H1 (cell line): Measurements from ENCODE around the gene JPH3. TPM values are rescaled to one million over a fixed set of nuclear protein-coding genes. Genes with fewer than 3 reads are reported as not detected.

Experiments used
- CTCF ChIA-PET: fragments of 300-600 bp; sonication (Branson Sonifier 250); formaldehyde crosslinking; loops from one replicate; lab custom pipeline; 2021; ENCODE audit not compliant: partially characterized antibody; lab: Charles Lee
- POLR2A ChIA-PET: fragments of 300-600 bp; sonication (Branson Sonifier 250); formaldehyde crosslinking; loops from one replicate; lab custom pipeline; 2021; ENCODE audit warnings: inconsistent platforms; ENCODE audit not compliant: partially characterized antibody; lab: Charles Lee
- DNase-seq, 2 experiments: peaks; one replicate each; pipeline versions ENCODE4 v3.0.0 to v3.0.0-alpha.2; 2010 to 2022; ENCODE audit warnings: low spot score in 2 of 2, low read depth in 1 of 2, mixed read lengths in 1 of 2
- FAIRE-seq: peaks from 2 replicates; lab custom pipeline; 2011; peaks lifted over from hg19 to GRCh38; lab: Jason Lieb, UNC
- H2AFZ ChIP-seq: 2 replicates; pipeline ENCODE4 v1.8.1; 2012; ENCODE audit warnings: low read length, inconsistent platforms
- H2AK5ac ChIP-seq: 2 replicates; pipeline ENCODE4 v1.6.1; 2013; ENCODE audit warnings: low read depth, low read length
- H2BK120ac ChIP-seq: replicated peaks from 2 replicates; pipeline ENCODE3; 2013; ENCODE audit warnings: low read depth, low read length, inconsistent platforms
- H2BK12ac ChIP-seq: 2 replicates; pipeline ENCODE4 v1.6.1; 2013; ENCODE audit warnings: low read depth, low read length
- H2BK15ac ChIP-seq: 2 replicates; pipeline ENCODE4 v1.6.1; 2013; ENCODE audit warnings: low read length
- H2BK20ac ChIP-seq: 2 replicates; pipeline ENCODE4 v1.6.1; 2013; ENCODE audit warnings: low read length
- H2BK5ac ChIP-seq: 2 replicates; pipeline ENCODE4 v1.6.1; 2013; ENCODE audit warnings: low read depth, low read length
- H3K14ac ChIP-seq: 2 replicates; pipeline ENCODE4 v1.6.1; 2013; ENCODE audit warnings: inconsistent platforms; ENCODE audit not compliant: insufficient read length
- H3K18ac ChIP-seq: 2 replicates; pipeline ENCODE4 v1.6.1; 2013; ENCODE audit warnings: low read length; ENCODE audit errors: extremely low read depth
- H3K23ac ChIP-seq: 2 replicates; pipeline ENCODE4 v1.6.1; 2013; ENCODE audit warnings: inconsistent platforms; ENCODE audit not compliant: insufficient read length
- H3K23me2 ChIP-seq: 2 replicates; pipeline ENCODE4 v1.6.1; 2013; ENCODE audit warnings: low read depth, low read length
- H3K27ac ChIP-seq: 2 replicates; pipeline ENCODE4 v1.6.1; 2011; ENCODE audit warnings: low read depth, low read length, inconsistent platforms
- H3K27me3 ChIP-seq, 4 experiments: replicated peaks in 1 of 4; 1 replicate in 1 of 4; 2 replicates in 3 of 4; pipeline versions ENCODE4 v1.6.1 to v1.8.1; 2011 to 2013; ENCODE audit warnings: low read length in 3 of 4, mild to moderate bottlenecking in 3 of 4, inconsistent platforms in 2 of 4, mixed read lengths in 2 of 4, moderate library complexity in 1 of 4; ENCODE audit not compliant: control insufficient read depth in 3 of 4, insufficient read depth in 3 of 4; ENCODE audit errors: extremely low read depth in 1 of 4
- H3K36me3 ChIP-seq, 4 experiments: 2 replicates each; pipeline versions ENCODE4 v1.6.1 to v1.8.1; 2011 to 2013; ENCODE audit warnings: mild to moderate bottlenecking in 4 of 4, low read length in 3 of 4, moderate library complexity in 2 of 4, control low read depth in 1 of 4, inconsistent platforms in 1 of 4; ENCODE audit not compliant: insufficient read depth in 4 of 4, control insufficient read depth in 2 of 4
- H3K4ac ChIP-seq: replicated peaks from 2 replicates; pipeline ENCODE3; 2013; ENCODE audit warnings: low read length, low read depth, mixed read lengths, inconsistent platforms; ENCODE audit not compliant: insufficient read length
- H3K4me1 ChIP-seq, 4 experiments: replicated peaks in 1 of 4; 1 replicate in 1 of 4; 2 replicates in 3 of 4; pipeline versions ENCODE4 v1.6.1 to v1.8.1; 2011 to 2013; ENCODE audit warnings: low read length in 3 of 4, inconsistent platforms in 2 of 4, mixed read lengths in 1 of 4; ENCODE audit not compliant: insufficient read depth in 4 of 4, control insufficient read depth in 3 of 4
- H3K4me2 ChIP-seq, 2 experiments: 2 replicates each; pipeline versions ENCODE4 v1.6.1 to v1.8.1; 2011 to 2013; ENCODE audit warnings: low read depth in 2 of 2, low read length in 2 of 2, control low read depth in 1 of 2, inconsistent platforms in 1 of 2, mild to moderate bottlenecking in 1 of 2; ENCODE audit not compliant: insufficient read depth in 1 of 2
- H3K4me3 ChIP-seq, 4 experiments: fragments of 200-600, 300-600 bp in 1 of 4; sonication (generic), shearing (Covaris generic), sonication (Bioruptor Twin) in 1 of 4; 2 replicates each; pipeline versions ENCODE4 v1.5.1 to v1.8.1; 2011 to 2016; ENCODE audit warnings: low read length in 4 of 4, low read depth in 3 of 4, control low read depth in 2 of 4, inconsistent platforms in 2 of 4, mild to moderate bottlenecking in 2 of 4, mixed read lengths in 1 of 4, moderate library complexity in 1 of 4; ENCODE audit not compliant: insufficient read depth in 2 of 4; ENCODE audit errors: extremely low read depth in 1 of 4
- H3K56ac ChIP-seq: replicated peaks from 2 replicates; pipeline ENCODE3; 2013; ENCODE audit warnings: low read depth, mild to moderate bottlenecking, mixed read lengths, low read length, inconsistent platforms; ENCODE audit not compliant: insufficient read length
- H3K79me1 ChIP-seq: 2 replicates; pipeline ENCODE4 v1.6.1; 2013; ENCODE audit warnings: low read depth, low read length, control low read depth
- H3K79me2 ChIP-seq, 2 experiments: 2 replicates each; pipeline versions ENCODE4 v1.6.1 to v1.8.1; 2012 to 2013; ENCODE audit warnings: low read length in 2 of 2, mild to moderate bottlenecking in 2 of 2, inconsistent platforms in 1 of 2; ENCODE audit not compliant: insufficient read depth in 2 of 2, control insufficient read depth in 1 of 2
- H3K9ac ChIP-seq, 4 experiments: replicated peaks in 1 of 4; 1 replicate in 1 of 4; 2 replicates in 3 of 4; pipeline versions ENCODE4 v1.6.1 to v1.8.1; 2011 to 2013; ENCODE audit warnings: low read depth in 3 of 4, low read length in 3 of 4, control low read depth in 2 of 4, mild to moderate bottlenecking in 2 of 4, moderate library complexity in 2 of 4, inconsistent platforms in 1 of 4; ENCODE audit errors: extremely low read depth in 1 of 4
- H3K9me3 ChIP-seq, 2 experiments: 2 replicates each; pipeline versions ENCODE4 v1.6.1 to v1.8.1; 2012 to 2013; ENCODE audit warnings: mild to moderate bottlenecking in 2 of 2, moderate library complexity in 2 of 2, control low read depth in 1 of 2, inconsistent platforms in 1 of 2, low read depth in 1 of 2, low read length in 1 of 2, mixed read lengths in 1 of 2; ENCODE audit not compliant: insufficient read depth in 2 of 2
- H4K20me1 ChIP-seq, 2 experiments: replicated peaks in 1 of 2; 2 replicates each; pipeline versions ENCODE3 to v1.8.1; 2011 to 2013; ENCODE audit warnings: inconsistent platforms in 2 of 2, low read length in 2 of 2, mild to moderate bottlenecking in 1 of 2; ENCODE audit not compliant: insufficient read depth in 2 of 2, control insufficient read depth in 1 of 2
- H4K5ac ChIP-seq: 2 replicates; pipeline ENCODE4 v1.6.1; 2013; ENCODE audit warnings: low read length, low read depth, mixed read lengths, inconsistent platforms; ENCODE audit not compliant: insufficient read length
- H4K8ac ChIP-seq: 2 replicates; pipeline ENCODE4 v1.8.0; 2013; ENCODE audit warnings: mild to moderate bottlenecking, moderate library complexity, low read length, inconsistent platforms; ENCODE audit not compliant: insufficient read depth; ENCODE audit errors: extremely low read depth
- H4K91ac ChIP-seq: replicated peaks from 2 replicates; pipeline ENCODE3; 2013; ENCODE audit warnings: low read length, mixed read lengths, inconsistent platforms; ENCODE audit not compliant: insufficient read length
- SP4 ChIP-seq: IDR thresholded peaks from 2 replicates; pipeline ENCODE4 v1.6.1; 2012; ENCODE audit warnings: low read length, inconsistent platforms
- WGBS, 2 experiments: shearing (Covaris generic) in 1 of 2; methylation state at CpG; one replicate each; pipeline versions ENCODE4 v1.1.6 to v1.1.7; 2013 to 2015; ENCODE audit warnings: low lambda C conversion rate in 2 of 2, mixed read lengths in 2 of 2, inconsistent platforms in 1 of 2, low coverage in 1 of 2, missing lambda C conversion rate in 1 of 2; ENCODE audit not compliant: insufficient replicate concordance in 2 of 2, insufficient coverage in 1 of 2, insufficient read length in 1 of 2; ENCODE audit errors: extremely low coverage in 1 of 2, missing lambda C conversion rate in 1 of 2; 5-methylcytosine and 5-hydroxymethylcytosine counted together
- polyA plus RNA-seq, 7 experiments: library from polyadenylated mRNA; depleted of rRNA in 3 of 7; stranded (reverse) in 5 of 7; unstranded in 2 of 7; fragments of >200 nt in 5 of 7; fragments of 200-250 nt in 2 of 7; gene quantifications; 1 replicate in 5 of 7; 2 replicates in 1 of 7; 4 replicates in 1 of 7; pipeline versions ENCODE4 v1.2.1 to v1.2.3, GENCODE V29; 2011 to 2013; ENCODE audit warnings: missing spikeins in 2 of 7, mixed read lengths in 2 of 7
- total RNA-seq: library from RNA; stranded (reverse); fragmentation: NEBNext Ultra II Directional; extraction: Animal tissue kit (Norgen Biotek cat#: 25700); gene quantifications from 2 replicates; pipeline ENCODE4 v1.2.1, GENCODE V29; 2021

JPH3 gene
- total and polyA plus RNA-seq, 2 of the 8 experiments (the other 6 are each of a cell fraction or from before 2014, with no cell fraction given) = 10.3 to 28.3 TPM

DNA sequence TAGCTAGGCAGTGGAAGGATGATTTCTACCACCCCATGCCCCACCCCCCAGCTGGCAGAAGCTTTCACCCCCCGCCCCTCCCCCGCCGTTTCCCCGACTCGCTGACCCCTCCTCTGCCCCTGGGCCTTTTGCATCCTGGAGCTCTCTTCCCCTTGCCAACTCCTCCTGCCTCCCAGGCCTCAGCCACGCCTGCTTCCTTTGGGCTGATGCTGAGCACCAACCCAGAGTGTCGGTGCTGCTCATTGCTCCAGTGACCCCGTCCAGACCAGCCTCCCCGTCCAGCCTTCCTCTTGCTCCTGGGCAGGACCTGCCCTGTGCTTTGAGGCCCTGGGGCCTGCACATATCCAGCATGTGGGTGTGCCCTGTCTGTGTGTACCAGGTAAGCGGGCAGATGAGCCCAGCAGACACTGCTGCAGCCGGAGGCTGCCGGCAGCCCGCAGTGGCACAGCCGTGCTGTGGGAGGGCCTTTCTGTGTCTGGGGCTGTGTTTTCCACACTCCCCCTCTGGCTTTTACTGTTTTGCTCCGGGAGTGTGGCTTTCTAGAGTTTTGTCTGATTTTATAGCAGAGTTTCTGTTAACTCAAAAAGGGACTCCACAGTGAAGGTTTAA lies 72.9 kb downstream of the JPH3 start:
- no peaks in the 10 kb centered on the region for H3K23me2 ChIP-seq
- H4K5ac ChIP-seq = no peak overlapping the region
- H3K9ac ChIP-seq = no peak overlapping the region
- 87% methylated on average over 10 of the region's 15 CpGs; no CpG with 5 or more reads in 1 of the 2 experiments for WGBS, 2 experiments
- H2AK5ac ChIP-seq = no peak overlapping the region
- no peak for TF ChIP-seq SP4
- POLR2A ChIA-PET = interaction anchor here (0.8 kb wide), 2 partner anchors 18 to 90 kb away, joined by 3 to 4 read pairs; partner anchors contain the start of gene KLHDC4
- H2BK5ac ChIP-seq = no peak overlapping the region
- H2BK20ac ChIP-seq = no peak overlapping the region
- no peak overlapping the region for H4K91ac ChIP-seq
- H3K23ac ChIP-seq = no peak overlapping the region
- CTCF ChIA-PET = interaction anchor here (0.6 to 1.7 kb wide), 6 partner anchors 11 to 818 kb away, joined by 3 to 7 read pairs (median 4); no protein-coding TSS in a partner anchor
- H3K4ac ChIP-seq = no peak overlapping the region
- no peak overlapping the region for H3K4me2 ChIP-seq
- H3K18ac ChIP-seq = 0 out of 2 replicates have a peak overlapping the region, but pooled peaks have one; percentile 1
- no peak overlapping the region for H3K4me3 ChIP-seq
- H3K14ac ChIP-seq = no peak overlapping the region
- no peak overlapping the region for H3K56ac ChIP-seq
- DNase-seq (no peak), FAIRE-seq (no peak)
- H3K4me1 ChIP-seq = peaks cover 0 to 3% (median 1%) of the 10 kb centered on the region in 4 experiments; a peak in 3 of 7 replicates
- H4K8ac ChIP-seq = no peak overlapping the region
- H3K27me3 ChIP-seq = no peaks in the 10 kb centered on the region
- H3K79me1 ChIP-seq = no peaks in the 10 kb centered on the region
- H2BK12ac ChIP-seq = no peak overlapping the region; the same call in 1 of the 2 replicates
- H2BK15ac ChIP-seq = no peak overlapping the region
- H2BK120ac ChIP-seq = no peak overlapping the region
- H2AFZ ChIP-seq = no peak overlapping the region
- H3K36me3 ChIP-seq = no peaks in the 10 kb centered on the region; a peak in 1 of 8 replicates
- H3K79me2 ChIP-seq = no peaks in the 10 kb centered on the region
- H4K20me1 ChIP-seq = peaks cover 2 to 3% of the 10 kb centered on the region in 2 experiments
- H3K27ac ChIP-seq = no peak overlapping the region
- H3K9me3 ChIP-seq = no peaks in the 10 kb centered on the region
